ENCODE results near the gene SYF2.
A peak's percentile ranks its signal among the peaks of the same experiment; 100 is the strongest.

Gene SYF2

GRCh38 chr1:25184001-25184762 lies 48.1 kb downstream of the SYF2 start:
- DNase-seq: no peak

GRCh38 chr1:25183126-25183980 lies 48.9 kb downstream of the SYF2 start:
- no peak for DNase-seq

GRCh38 chr1:25182629-25183028 lies 49.7 kb downstream of the SYF2 start:
- no peak for DNase-seq

GRCh38 chr1:25180996-25181395 lies 51.3 kb downstream of the SYF2 start:
- DNase-seq: no peak

- no peak for DNase-seq
These were observed 53.3 kb downstream of the SYF2 start for GRCh38 chr1:25178917-25179561.

- peak in 22 of 51 donors; percentile 7 to 69 (median 34) for DNase-seq
These were observed 57.3 kb downstream of the SYF2 start for GRCh38 chr1:25174730-25175612.

GRCh38 chr1:25174363-25174729 lies 58.0 kb downstream of the SYF2 start:
- DNase-seq: no peak

GRCh38 chr1:25173809-25174340 lies 58.4 kb downstream of the SYF2 start:
- no peak for DNase-seq
